SW 1271 (cell line): ENCODE data around the gene RNF26.

Experiments used
- DNase-seq, 2 experiments: peaks; one replicate each; lab custom pipeline; 2025; lab: John Stamatoyannopoulos, UW

The RNF26 gene

DNA sequence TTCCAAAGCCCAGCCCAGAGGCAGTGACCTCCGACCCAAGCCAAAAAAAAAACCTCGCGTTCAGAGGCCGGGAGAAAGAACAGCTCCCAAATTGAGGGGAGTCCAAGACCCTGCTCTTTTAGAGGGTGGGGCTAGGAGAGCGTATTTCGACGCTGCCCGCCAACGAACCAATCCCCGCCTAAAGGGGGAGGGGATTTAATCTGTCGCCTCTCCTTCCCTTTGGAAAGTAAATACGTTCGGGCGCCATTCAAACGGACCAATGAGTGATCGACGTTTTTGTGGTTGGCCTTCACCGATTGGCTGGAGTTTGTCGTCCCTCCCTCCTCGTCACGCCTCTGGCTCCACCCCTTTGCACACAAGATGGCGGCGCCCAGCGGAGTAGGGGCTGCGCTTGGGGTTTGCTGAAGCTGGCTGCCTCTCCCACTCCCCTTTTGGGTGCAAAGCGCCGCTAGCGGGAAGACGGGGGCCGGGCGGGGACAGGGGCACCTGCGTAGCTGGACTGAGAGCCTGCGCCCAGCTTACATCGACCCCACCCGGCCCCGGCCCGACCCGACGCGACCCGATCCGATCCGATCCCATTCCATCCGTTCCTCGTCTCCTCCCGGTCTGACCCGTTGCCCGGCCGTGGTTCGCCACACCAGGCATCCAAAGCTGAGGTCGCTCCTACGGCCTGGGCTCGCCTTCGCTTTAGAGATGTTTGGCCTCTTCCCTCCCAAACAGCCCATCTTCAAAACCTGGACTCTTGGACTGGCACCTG, at the start of gene RNF26:
Gene RNF26, plus strand, starts transcription at position 354 of the 757 bp plus-strand sequence. CDS start 596 bp downstream, outside the sequence.
- peak; percentile 96 to 97 for DNase-seq

DNA sequence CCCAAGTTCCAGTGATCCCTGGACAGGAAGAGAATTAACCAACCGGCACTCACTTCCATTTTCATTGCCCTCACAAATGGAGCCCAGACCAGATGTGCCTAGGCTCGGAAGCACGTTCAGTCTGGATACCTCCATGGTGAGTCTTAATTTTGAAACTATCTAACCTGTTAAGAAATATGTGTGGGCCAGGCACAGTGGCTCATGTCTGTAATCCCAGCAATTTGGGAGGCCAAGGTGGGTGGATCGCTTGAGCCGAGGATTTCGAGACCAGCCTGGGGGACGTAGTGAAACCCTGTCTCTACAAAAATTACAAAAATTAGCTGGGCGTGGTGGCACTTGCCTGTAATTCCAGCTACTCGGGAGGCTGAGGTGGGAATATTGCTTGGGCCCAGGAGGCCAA, 48.9 kb upstream of the RNF26 start:
- no peak for DNase-seq

DNA sequence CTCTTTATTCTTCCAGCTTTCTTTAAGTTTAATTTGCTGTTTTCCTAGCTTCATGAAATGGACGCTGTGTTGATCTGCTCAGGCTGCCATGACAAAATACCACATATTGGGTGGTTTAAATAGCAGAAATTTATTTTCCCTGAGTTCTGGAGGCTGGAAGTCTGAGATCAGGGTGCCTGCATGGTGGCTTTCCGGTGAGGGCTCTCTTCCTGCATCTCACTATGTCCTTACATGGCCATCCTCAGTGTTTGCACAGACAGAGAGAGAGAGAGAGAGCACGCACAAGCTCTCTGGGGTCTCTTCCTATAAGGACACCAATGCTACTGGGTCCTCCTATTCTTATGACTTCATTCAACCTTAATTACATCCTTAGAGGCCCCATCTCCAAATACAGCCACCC, 46.1 kb upstream of the RNF26 start:
- DNase-seq = no peak

DNA sequence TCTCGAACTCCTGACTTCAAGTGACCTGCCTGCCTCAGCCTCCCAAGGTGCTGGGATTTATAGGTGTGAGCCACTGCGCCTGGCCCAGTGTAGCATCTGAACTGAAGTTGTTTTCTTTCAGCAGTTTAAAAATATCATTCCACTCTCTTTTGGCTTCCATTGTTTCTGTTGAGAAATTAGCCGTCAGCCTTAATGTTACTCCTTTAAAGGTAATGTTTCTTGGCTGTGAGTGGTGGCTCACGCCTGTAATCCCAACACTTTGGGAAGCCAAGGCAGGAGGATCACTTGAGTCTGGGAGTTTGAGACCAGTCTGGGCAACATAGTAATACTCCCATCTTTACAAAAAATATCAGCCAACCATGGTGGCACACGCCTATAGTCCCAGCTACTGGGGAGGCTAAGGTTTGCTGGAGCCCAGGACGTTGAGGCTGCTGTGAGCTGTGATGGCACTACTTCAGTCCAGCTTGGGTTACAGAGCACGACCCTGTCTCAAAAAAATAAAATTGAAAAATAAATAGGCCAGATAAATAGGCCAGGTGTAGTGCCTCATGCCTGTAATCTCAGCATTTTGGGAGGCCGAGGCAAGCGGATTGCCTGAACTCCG, 43.3 kb upstream of the RNF26 start:
- no peak for DNase-seq

DNA sequence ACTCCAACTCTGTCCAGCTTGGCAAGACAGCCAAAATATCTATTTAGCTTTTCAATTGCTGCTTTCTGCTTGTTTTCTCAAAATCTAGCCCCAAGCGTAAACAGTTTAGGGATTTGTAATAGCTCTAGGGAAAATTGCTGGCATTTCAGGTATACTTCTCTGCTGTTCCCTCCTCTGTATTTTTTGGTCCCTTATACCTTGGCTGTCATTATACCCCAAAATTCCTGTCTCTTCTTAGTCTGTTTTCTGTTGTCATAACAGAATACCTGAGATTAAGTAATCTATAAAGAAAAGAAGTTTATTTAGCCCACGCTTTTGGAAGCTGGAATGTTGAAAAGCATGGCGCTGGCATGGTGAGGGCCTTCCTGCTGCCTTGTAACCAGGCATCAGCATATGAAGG, 40.9 kb upstream of the RNF26 start:
- DNase-seq = no peak

DNA sequence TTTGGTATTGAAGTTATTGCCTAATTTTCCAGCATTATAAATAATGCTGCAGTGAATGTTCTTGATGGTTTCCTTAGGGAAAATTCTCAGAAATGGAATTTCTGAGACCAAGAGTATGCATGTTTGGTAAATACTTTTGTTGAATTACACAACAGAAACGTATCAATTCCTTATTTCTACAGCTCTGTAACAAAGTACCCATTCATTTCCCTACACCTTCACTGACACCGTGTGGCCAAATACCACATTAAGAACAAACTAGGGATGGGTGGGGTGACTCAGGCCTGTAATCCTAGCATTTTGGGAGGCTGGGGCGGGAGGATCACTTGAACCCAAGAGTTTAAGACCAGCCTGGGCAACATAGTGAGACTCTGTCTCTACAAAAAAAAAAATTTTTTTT, 39.1 kb upstream of the RNF26 start:
- DNase-seq = no peak

DNA sequence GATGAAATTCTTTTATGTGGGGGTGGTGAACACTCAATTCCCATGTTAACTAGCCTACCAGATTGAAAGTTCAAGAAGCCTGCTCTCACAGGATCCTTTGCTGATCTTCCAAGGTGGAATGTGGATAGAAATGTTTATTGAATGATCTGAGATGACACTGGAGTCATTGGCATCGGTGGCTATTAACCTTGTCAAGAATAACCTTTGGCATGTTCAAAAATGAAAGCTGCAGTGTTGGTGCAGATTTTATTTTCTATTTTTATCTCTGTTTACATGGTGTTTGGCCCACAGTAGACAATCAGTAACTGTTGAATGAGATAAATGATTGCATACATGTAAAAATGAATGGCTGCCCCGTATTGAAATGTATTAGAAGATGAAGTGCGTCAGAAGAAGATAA, 36.4 kb upstream of the RNF26 start:
- no peak for DNase-seq

DNA sequence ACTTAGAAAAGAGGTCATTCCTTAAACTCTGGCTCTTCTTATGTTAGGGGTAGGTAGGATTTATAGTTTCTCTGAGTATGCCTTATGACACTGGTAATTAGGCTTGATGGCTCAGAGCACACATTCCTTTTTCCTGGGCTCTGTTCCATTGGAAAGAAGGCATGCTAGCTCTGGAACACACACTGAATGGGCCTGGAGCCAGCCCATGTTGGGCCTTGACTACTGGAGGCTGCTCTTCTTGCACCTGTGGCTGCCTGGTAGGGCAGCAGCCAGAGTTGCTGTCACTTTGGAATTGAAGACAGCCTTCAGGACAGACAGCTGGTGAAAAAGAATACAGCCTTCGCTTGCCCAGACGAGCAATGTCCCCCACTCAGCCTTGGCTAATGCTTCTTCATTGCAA, 35.6 kb upstream of the RNF26 start:
- DNase-seq = no peak

DNA sequence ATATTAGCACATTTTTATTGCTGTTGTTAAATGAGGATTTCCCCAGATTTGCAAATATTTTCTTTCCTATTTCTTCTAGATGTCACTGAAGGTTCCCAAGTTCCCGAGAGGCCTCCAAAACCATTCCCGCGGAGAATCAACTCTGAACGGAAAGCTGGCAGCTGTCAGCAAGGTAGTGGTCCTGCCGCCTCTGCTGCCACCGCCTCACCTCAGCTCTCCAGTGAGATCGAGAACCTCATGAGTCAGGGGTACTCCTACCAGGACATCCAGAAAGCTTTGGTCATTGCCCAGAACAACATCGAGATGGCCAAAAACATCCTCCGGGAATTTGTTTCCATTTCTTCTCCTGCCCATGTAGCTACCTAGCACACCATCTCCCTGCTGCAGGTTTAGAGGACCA, 34.9 kb upstream of the RNF26 start:
- DNase-seq = no peak

DNA sequence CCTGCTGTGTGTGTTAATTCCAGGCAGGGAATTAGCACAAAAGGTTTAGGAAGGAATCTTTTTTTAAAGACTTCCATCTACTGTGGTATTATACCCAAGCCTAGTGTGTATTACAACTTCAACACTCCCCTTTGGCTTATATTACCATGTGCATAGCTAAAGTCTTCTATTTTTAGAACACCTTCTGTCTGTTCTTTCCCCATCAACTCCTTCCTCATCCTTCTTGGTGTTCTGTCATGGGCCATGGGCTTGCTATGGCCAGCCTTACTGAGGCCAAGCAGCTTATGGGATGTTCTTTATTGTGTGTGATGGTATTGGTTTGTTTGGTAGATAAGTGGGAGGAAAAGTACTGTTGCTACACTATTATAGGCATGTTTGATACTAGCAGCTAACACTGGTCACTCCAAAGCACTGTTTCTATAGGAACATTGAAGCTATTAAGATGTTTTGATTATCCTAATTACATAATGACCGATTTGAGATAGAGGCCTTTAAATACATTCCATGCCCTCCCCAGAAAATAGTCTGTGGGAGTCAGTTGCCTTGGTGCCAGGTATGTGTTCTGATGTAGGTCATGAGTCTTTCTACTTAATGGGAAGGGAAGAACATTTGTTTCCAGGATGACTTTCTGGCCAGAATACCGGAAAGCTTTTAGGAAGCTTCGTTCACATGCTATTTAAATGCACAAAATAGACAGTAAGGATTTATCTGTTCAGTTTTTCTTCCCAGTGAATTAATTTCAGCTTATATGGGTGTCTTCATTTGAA, 33.9 kb upstream of the RNF26 start:
- DNase-seq = no peak

DNA sequence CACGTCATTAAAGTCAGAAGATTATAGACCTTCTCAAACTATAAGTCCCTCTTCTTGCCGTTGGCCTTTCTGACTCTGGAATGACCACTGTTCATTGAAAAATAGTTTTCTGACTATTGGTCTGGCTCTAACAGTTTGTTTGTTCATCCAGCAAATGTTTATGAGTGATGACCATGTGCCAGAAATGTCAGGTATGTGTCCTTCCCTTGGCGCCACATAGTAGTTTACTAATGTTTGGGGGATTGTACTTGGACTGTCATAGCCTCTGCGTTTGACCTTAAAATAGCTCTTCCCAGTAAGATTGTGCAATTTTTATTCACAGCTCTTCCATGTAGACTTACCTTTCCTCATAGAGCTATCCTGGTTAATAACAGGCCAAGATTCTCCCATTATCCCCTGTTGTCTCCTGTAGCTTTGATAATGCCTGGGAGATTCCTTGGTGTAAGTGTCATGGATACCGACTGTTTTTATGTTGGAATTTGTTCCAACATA, 31.1 kb upstream of the RNF26 start:
- DNase-seq = no peak

DNA sequence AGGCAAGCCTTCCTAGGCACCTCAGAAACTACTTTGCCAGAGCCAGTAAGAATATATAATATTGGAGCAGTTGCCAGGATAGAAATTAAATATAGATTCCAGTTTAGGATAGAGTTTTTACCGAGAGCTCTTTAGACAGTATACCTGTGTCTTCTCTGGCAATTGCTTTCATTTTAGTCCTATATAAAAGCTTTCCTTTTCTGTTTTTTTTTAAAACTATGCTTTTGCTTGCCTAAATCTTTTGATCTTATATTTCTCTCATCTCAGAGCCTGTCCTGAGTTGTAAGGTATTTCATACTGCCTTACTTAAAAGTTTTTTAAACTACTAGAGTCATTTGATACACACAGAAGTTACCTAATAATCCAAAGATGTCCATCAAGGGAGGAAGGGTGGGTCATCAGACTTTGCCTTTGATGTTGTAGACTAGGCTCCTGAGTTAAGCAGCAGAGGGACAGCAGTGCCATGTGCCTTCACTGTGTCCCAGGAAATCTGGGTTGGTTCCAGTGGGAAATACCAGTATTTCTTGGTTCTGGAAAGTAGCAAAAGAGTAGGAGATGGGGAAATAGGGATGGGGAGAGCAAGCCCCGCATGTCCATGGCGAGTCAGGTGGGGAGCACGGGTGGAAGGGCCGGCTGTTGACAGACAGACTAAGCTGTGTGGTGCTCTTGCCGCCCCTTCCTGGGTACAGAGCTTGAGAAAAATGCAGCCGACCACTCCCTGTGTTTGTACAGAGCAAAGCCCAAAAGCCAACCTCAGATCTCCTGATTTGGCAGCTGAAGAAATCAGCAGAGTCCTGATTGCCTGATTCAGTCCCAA, 28.6 kb upstream of the RNF26 start:
- DNase-seq = no peak

DNA sequence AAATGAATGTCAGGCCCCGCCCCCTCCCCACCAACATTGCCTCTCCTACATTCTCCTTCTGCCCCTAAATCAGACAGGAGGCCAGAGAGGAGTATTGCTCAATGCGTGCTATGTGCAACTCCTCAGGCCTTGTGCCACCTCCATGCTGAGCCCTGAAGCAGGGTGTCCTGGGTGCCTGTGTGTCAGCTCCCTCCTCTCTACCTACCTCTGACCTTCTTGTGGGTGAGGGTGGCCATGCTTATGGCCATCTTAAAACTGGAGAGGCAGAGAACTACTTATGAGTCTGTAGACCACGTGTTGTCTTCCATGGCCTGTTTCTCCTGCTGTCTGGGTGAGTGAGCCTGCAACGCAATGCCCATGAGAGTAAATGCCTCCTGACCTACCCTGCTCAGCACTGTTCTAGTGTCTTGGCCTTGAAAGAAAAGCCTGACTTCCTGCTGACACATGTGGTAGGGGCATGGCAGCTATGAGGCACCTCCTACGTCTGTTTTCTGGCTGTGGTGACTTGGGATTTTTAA, 27.9 kb upstream of the RNF26 start:
- DNase-seq = no peak

DNA sequence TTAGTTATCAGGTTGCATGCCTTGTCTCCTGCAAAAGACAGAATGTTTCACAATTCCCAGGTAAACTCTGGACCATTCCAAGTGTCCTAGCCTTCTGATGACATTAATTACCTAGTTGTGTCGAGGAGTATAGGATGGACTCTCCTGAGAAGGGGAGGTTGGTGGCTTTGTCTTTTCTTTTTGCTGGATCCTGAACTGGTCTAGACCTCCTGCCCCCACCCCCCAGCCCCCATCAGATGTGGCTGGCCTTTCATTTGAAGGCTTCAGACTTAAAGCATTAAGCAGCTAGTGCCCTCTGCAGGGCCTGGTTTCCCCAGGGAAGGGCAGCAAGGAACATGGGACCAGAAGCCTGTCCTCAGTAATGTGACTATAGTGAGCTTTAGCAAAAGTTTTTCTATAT, 27.1 kb upstream of the RNF26 start:
- no peak for DNase-seq

DNA sequence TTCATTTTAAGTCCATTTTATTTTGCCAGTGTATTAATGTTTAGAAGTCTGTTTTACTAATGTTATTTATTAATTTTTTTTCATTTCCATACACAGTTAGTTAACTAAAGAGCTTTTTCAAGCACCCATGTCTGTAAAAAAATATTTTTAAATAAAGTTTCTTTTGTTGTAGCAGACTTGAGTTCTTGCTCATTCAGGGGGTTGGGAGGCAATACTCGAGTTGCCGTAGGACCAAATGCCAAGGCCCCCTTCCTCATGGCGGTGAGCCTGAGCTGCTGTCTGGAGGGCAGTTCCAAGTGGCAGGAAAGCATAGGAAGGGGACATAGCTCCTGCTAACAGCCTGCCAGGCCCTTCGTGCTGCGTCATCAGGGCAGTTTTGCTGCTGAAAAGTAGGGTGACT, 26.4 kb upstream of the RNF26 start:
- no peak for DNase-seq

DNA sequence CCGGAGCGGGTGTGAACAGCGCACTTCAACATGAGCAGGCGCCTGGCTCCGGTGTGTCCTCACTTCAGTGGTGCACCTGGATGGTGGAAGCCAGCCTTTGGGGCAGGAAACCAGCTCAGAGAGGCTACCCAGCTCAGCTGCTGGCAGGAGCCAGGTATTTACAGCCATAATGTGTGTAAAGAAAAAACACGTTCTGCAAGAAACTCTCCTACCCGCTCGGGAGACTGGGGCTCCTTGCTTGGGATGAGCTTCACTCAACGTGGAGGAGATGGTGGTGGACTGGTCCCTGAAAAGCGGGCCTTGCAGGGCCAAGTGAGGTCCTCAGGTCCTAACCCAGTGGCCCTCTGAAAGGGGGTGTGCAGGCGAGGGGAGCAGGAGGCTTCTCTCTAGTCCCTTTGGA, 24.9 kb upstream of the RNF26 start:
- DNase-seq = no peak

DNA sequence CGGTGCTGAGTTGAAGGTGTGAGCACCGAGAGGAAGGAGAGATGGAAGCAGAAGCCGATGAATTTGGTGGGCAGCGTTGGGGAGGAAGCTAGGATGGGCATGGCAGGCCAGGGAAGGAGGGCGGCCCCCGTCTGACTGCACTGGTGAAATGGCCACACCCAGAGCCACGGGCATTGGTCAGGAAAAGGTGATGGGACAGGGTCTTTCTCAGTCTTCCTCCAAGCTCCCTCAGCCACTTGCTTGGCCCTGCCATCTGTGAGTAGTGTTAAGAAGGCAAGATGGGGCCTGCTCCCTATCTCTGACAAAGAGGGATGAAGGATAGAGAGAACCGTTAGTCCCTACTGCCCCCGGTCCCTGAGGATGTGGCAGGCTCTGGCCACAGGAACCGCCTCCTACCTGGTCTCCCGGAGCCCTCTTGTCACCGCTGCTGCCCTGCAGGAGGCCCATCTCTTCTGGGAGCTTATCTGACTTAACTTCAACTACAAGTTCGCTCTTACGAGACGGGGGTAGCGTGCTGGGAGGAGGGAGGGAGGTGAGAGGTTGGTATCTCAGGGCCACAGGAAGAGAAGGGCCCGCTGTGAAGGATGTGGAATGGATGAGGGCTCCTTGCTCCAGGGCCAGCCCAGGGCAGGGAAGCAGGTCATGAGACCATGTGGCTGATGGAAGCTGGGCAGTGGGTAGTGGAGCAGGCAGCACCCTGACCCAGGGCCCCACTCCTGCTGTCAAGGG, 24.2 kb upstream of the RNF26 start:
- DNase-seq = no peak

DNA sequence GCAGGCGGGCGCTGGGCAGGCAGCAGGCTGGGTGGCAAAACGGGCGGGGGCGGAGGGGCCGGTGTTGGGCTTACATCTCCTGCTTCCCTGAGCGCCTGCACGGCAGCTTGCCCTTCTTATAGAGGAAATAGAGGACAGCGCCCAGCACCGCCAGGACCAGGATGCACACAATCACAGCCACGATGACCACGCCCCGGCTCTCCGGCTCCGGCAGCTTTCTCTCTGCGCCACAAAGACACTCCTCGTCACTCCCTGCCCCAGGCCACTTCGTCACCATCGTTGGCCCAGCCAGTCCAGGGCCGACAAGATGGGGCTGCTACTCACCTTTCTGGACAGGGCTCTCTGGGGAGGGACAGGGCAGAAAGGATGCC, 23.7 kb upstream of the RNF26 start:
- DNase-seq = no peak

DNA sequence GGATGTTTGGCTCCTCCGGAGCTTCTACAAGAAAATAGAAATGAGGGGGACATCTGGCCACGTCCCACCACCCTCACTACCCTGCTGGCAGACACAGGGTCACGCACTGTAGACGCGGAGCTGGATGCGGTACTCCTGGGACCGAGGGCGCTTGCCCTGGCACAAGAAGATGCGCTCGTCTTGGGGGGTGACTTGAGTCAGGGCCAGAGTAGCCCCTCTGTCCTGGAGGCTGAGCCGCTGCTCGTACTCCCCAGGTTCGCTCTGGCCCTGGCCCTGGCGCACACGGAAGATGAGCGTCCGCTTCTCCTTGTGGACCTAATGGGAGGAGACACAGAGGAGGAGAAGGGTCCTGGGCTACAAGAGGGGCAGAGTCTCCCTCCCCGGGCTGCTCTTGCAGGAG, 19.6 kb upstream of the RNF26 start:
- DNase-seq = no peak

DNA sequence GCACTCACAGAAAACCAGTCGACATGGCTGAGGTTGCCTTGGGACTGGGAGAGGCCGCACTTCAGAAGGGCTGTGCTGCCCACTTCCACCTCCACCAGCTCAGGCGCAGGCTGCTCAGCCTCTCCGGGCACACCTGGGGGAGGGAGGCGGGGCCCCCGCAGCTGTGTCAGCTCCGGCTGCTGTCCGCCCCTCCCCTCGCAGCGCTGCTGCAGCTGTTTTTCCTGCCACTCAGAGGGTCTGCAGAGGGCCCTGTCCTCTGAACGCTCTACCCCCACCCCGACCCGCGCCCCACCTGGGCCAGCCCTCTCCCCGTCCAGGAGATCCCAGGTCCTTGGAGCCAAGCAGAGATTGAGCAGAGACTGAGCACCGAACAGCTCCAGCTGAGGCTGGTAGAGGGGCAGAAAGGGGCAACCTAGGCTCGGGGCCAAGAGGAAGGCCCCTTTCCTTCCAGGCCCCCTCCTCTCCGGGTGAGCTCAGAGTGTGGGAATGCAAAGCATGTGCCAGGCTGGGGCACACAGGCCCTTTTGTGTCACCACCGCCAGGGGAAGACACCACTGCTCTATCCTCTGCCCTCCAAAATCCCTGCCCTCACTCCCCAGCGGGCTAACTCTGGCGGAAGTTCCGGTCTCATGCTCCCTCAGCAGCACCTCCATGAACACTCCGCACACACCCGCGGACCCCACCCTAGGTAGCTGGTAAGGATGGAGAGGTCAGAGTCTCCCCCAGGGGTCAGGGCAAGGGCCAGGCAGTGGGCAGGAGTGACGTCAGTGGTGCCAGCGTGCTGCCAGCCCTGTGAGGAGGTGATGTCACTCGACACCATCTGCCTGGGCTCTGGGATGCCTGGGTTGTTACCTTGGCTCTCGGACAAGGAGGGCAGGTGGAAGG, 19.0 kb upstream of the RNF26 start:
- peak in 1 of 2 experiments; percentile 42 for DNase-seq
